ENCODE data around the gene SDHB. TPM values are rescaled to one million over a fixed set of nuclear protein-coding genes. Genes with fewer than 3 reads are reported as not detected.
A peak's percentile ranks its signal among the peaks of the same experiment; 100 is the strongest.

SDHB gene
- total and polyA plus RNA-seq, 9 of the 15 experiments (the other 6 are each of a cell fraction or from before 2014, with no cell fraction given) = 207 to 554 (median 365) TPM

DNA sequence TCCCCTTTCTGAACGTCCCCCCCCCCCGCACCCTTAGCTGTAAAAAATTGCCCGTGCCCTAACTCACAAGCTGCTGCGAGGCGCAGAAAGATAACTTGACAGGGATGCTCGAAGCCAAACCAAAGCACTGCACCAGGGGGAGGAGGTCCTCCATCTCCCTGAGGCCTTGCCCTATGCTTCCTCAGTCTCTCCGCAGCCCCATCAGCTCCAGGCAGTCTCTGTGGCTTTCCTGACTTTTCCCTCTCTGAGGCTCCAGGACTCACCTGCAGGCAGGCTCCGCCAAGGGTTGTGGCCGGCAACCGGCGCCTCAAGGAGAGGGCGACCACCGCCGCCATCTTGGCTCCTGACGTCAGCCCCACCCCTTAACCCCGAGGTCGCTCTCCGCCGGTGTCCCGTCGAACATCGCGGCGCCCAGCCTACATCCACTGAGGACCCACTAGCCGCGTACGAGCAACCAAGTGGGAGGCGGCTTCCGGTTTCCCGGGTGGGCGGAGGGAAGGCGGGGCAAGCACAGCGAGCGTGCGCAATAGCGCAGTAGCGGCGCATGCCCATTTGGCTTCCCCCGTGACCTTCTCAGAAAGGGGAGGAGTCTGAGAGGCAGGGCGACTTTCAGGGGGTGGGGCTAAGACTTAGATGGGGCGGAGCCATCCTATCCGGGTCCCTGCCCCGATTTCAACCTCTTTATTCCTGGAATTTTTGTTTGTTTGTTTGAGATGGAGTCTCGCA is at the start of gene SDHB (continued):
- TF ChIP-seq, protein P1, sequence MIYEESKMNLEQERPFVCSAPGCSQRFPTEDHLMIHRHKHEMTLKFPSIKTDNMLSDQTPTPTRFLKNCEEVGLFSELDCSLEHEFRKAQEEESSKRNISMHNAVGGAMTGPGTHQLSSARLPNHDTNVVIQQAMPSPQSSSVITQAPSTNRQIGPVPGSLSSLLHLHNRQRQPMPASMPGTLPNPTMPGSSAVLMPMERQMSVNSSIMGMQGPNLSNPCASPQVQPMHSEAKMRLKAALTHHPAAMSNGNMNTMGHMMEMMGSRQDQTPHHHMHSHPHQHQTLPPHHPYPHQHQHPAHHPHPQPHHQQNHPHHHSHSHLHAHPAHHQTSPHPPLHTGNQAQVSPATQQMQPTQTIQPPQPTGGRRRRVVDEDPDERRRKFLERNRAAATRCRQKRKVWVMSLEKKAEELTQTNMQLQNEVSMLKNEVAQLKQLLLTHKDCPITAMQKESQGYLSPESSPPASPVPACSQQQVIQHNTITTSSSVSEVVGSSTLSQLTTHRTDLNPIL (CRISPR knock-in tag; IDR thresholded peaks at IDR 0.05) = no peak
- TF ChIP-seq, protein P2, sequence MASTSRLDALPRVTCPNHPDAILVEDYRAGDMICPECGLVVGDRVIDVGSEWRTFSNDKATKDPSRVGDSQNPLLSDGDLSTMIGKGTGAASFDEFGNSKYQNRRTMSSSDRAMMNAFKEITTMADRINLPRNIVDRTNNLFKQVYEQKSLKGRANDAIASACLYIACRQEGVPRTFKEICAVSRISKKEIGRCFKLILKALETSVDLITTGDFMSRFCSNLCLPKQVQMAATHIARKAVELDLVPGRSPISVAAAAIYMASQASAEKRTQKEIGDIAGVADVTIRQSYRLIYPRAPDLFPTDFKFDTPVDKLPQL (IDR thresholded peaks at IDR 0.05; ENCODE audit: extremely low read depth, insufficient read length) = no peak
- TF ChIP-seq POLR2AphosphoS2 (IDR thresholded peaks at IDR 0.05; ENCODE audit: low read length) = no peak
- no peak for TF ChIP-seq FOXJ2 (tag; IDR thresholded peaks at IDR 0.05)
- TF ChIP-seq FOXK1 (CRISPR knock-in tag; IDR thresholded peaks at IDR 0.05; ENCODE audit: borderline replicate concordance) = peak; percentile 66; the same call in 1 of the 2 replicates
- TF ChIP-seq DNMT1 (IDR thresholded peaks at IDR 0.05) = no peak
- no peak for TF ChIP-seq NBN (IDR thresholded peaks at IDR 0.05; ENCODE audit: low read depth)
- TF ChIP-seq RFX7 (CRISPR knock-in tag; IDR thresholded peaks at IDR 0.05) = no peak
- no peak for TF ChIP-seq NR1H2 (CRISPR knock-in tag; IDR thresholded peaks at IDR 0.05)
- no peak for TF ChIP-seq ZNF124 (CRISPR knock-in tag; IDR thresholded peaks at IDR 0.05)
- TF ChIP-seq ZNF23 (CRISPR knock-in tag; IDR thresholded peaks at IDR 0.05) = no peak
- TF ChIP-seq RUNX1 (IDR thresholded peaks at IDR 0.05; ENCODE audit: low read depth) = no peak
- TF ChIP-seq, protein P3, sequence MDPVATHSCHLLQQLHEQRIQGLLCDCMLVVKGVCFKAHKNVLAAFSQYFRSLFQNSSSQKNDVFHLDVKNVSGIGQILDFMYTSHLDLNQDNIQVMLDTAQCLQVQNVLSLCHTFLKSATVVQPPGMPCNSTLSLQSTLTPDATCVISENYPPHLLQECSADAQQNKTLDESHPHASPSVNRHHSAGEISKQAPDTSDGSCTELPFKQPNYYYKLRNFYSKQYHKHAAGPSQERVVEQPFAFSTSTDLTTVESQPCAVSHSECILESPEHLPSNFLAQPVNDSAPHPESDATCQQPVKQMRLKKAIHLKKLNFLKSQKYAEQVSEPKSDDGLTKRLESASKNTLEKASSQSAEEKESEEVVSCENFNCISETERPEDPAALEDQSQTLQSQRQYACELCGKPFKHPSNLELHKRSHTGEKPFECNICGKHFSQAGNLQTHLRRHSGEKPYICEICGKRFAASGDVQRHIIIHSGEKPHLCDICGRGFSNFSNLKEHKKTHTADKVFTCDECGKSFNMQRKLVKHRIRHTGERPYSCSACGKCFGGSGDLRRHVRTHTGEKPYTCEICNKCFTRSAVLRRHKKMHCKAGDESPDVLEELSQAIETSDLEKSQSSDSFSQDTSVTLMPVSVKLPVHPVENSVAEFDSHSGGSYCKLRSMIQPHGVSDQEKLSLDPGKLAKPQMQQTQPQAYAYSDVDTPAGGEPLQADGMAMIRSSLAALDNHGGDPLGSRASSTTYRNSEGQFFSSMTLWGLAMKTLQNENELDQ (CRISPR knock-in tag; IDR thresholded peaks at IDR 0.05; ENCODE audit: borderline replicate concordance) = 0 out of 2 replicates have a peak, but pooled peaks have one; percentile 35
- no peak for TF ChIP-seq KLF6 (CRISPR knock-in tag; IDR thresholded peaks at IDR 0.05; ENCODE audit: borderline replicate concordance)
- TF ChIP-seq, protein P4, sequence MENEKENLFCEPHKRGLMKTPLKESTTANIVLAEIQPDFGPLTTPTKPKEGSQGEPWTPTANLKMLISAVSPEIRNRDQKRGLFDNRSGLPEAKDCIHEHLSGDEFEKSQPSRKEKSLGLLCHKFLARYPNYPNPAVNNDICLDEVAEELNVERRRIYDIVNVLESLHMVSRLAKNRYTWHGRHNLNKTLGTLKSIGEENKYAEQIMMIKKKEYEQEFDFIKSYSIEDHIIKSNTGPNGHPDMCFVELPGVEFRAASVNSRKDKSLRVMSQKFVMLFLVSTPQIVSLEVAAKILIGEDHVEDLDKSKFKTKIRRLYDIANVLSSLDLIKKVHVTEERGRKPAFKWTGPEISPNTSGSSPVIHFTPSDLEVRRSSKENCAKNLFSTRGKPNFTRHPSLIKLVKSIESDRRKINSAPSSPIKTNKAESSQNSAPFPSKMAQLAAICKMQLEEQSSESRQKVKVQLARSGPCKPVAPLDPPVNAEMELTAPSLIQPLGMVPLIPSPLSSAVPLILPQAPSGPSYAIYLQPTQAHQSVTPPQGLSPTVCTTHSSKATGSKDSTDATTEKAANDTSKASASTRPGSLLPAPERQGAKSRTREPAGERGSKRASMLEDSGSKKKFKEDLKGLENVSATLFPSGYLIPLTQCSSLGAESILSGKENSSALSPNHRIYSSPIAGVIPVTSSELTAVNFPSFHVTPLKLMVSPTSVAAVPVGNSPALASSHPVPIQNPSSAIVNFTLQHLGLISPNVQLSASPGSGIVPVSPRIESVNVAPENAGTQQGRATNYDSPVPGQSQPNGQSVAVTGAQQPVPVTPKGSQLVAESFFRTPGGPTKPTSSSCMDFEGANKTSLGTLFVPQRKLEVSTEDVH (IDR thresholded peaks at IDR 0.05; ENCODE audit: low read depth, partially characterized antibody) = no peak
- TF ChIP-seq JUNB (CRISPR knock-in tag; conservative IDR thresholded peaks at IDR 0.05) = no peak
- TF ChIP-seq, protein P5, sequence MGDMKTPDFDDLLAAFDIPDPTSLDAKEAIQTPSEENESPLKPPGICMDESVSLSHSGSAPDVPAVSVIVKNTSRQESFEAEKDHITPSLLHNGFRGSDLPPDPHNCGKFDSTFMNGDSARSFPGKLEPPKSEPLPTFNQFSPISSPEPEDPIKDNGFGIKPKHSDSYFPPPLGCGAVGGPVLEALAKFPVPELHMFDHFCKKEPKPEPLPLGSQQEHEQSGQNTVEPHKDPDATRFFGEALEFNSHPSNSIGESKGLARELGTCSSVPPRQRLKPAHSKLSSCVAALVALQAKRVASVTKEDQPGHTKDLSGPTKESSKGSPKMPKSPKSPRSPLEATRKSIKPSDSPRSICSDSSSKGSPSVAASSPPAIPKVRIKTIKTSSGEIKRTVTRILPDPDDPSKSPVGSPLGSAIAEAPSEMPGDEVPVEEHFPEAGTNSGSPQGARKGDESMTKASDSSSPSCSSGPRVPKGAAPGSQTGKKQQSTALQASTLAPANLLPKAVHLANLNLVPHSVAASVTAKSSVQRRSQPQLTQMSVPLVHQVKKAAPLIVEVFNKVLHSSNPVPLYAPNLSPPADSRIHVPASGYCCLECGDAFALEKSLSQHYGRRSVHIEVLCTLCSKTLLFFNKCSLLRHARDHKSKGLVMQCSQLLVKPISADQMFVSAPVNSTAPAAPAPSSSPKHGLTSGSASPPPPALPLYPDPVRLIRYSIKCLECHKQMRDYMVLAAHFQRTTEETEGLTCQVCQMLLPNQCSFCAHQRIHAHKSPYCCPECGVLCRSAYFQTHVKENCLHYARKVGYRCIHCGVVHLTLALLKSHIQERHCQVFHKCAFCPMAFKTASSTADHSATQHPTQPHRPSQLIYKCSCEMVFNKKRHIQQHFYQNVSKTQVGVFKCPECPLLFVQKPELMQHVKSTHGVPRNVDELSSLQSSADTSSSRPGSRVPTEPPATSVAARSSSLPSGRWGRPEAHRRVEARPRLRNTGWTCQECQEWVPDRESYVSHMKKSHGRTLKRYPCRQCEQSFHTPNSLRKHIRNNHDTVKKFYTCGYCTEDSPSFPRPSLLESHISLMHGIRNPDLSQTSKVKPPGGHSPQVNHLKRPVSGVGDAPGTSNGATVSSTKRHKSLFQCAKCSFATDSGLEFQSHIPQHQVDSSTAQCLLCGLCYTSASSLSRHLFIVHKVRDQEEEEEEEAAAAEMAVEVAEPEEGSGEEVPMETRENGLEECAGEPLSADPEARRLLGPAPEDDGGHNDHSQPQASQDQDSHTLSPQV (IDR thresholded peaks at IDR 0.05) = no peak
